Suppressor macrophage treated with lipopolysaccharide for 1 hour (primary cell): Measurements from ENCODE around the gene SGTA.
"Not testable (repeated sequence)": the region's sequence is repeated elsewhere in the genome, so short reads cannot be mapped to it uniquely, and the experiment has no call there.

ENCODE experiments used
- DNase-seq, 3 donors: peaks; one replicate each; pipeline ENCODE4 v3.0.0-alpha.2; 2020 to 2022

SGTA gene

DNA sequence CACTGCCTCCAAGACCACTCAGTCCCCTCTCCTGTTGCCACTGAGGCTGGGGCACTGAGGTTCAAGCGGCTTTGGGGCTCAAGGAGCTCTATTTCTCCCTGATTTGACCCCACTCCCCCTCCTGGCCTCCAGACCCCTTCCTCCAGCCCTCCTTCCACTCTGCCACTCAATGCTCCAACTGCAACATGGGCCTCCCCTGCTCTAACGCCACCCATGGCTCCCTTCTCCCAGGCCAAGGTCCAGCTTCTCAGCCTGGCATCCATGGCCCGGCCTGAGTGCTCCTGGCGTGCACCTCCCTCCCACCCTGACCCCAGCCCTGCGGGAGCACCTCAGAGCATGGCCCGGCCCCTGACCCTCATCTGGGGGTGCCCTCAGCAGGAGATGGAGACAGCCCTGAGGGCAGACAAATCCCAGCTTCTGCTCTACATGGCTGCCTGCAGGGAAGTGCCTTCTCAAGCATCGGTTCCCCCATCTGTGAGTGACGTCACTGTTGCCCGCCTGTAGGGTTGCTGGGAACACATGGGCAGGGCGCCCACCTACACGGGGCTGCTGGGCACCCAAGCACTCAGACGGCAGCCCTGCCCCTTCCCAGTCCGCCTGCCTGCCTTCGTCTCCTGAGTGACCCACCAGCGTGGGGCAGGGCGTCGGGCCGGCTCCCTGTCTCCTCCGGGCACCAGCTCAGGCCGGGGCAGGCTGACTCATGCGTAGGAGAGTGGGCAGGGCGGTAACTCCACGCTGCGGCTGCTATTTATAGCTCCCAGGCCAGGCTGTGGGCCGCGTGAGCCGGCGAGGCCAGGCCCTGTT is 60.3 kb downstream of the SGTA start:
- peak; percentile 73 to 85 (median 79) for DNase-seq

DNA sequence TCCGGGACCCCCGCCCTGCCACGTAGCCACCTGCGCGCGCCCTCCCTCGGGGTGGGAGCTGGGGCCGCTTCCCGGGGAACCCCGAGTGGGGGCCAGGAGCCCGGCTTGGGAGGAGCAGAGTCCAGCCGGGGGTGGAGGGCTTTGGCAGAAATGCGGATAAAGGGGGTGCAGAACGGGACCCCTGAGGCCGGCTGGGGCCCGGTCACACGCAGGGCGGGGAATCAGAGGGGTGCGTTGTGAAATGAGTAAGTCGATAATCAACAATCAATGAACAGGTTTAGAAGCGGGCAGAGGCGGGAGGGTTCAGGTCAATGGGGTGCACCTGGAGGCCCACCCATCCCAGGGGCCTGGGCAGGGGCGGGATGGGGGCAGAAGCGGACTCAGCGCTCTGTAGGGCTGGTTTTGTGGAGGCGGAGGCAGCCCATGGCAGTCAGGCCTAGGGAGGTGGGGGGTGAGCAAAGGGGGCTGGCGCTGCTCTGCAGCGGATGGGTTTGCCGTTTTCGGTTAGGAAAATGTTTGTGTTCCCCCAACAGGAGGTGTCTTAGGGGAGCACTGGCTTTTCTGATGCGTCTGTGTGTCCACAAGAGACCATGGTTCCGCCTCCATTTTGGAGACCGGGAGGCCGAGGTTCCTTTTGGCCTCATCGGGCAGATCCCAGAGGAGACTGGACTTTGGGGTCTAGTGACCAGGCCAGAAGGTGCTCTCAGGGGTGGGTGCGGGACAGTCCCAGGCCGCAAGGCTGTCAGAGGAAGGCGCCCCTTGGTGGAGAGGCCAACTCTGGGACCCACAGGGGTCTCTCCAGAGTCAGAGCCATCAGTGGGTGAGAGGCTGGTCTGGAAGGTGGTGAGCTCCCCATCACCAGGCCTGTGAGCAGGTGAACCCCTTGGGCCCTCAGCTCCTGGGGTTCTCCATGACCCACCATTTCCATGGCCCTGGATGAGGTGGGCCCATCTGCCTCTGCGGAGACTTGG is 61.2 kb downstream of the SGTA start:
- DNase-seq: no peak

DNA sequence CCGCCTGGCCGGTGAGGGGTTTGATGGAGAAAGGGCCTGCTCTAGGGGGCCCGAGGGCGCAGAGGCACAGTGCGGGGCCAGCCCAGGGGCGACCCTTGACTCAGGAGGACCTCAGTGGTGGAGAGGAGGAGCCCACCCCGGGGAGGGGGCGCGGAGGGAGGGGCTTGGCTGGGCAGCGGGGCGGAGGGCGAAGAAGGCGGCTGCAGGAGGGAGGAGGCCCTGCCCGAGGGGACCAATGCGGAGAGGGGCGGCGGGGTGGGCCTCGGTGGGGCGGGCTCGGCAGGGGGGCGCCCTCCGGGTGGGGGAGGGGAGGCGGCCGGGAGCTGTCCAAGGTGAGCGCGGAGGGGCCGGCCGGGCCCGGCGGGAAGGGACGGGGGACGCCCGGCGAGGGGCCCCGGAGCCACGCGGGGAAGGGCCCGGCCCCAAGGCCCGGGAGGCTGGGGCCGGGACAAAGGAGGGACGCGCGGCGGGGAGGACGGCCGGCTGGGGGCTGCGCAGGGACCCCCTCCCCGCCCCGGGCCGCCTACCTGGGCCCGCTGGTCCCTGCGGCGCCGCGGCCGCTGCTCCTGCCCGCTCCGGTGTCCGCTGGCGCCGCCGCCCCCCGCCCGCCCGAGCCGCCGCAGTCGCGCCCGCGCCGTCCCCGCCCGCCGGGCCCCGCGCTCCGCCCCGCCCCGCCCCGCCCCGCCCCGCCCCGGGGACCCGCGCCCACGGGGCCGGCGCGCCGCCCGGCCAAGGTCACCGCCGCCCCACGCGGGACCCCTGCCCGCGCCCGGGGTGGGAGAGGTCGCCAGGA is 62.1 kb downstream of the SGTA start, which contains the start of gene DIRAS1:
DIRAS1 (minus strand) TSS at position 596 of the 793 bp plus-strand sequence. CDS start 3,566 bp downstream, outside the sequence.
- peak in 1 of 3 donors; percentile 38 for DNase-seq

DNA sequence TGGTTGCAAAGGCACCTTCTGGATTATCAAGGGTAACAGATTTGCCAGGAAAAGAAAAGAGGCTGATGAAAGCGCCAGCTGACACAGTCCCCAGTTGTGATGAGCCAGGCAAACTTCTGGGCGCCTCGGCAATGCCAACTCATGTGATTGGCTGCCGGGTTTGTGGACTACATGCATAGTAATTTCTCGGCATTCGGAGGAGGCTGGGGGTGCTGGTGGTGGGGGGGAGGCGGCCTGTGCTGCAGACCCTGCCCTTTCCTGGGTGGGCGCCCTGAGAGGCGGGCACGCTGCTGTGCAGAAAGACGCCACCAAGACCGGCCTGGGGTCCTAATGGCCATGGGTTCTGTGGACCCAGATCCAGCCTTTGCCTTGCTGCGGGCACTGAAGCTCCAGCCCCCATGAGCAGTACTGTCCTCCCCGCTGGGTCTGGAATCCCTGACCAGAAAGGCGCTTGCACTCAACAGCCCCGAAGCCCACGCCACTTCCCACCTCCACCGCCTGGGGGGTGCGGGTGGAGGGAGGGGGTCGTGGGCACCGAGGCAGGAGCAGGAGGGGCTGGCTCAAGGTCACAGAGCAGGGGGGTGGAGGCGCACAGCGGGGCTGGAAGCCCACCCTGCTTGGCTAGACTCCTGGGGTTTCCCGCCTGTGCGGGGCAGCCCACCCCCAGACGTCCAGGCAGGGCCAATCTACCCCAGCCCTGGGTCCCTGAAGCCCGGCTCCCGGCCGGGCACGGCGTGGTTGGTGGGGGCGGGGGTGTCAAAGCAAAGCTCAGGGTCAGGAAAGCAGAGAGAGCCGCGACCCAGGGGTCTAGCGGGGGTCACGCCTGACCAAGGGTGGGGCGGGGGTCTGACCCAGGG is 62.9 kb downstream of the SGTA start:
- peak; percentile 32 to 47 (median 42) for DNase-seq

DNA sequence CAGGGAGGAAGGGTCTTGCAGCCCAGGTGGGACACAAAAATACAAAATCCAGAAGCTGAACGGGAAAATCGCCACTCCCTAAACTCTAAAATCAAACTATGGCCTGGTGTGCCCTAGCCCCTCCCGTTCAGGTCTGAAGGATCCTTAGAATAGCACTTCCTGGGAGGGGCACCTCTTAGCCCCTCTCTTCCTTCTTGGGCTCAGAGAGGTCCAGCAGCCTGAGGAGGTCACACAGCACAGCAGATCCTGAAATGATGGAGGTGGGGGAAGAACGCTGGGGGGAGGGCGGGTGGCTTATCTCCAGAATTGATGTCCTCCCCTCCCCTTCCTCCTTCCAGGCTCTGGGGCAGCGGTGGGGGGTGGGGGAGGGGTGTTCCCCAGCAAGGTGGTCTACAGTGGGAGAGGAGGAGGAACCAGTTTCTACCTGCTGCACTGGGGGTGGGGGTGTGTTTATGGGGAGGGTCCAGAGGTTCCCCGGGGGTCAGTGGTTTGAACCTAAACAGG is 63.8 kb downstream of the SGTA start:
- no peak for DNase-seq

DNA sequence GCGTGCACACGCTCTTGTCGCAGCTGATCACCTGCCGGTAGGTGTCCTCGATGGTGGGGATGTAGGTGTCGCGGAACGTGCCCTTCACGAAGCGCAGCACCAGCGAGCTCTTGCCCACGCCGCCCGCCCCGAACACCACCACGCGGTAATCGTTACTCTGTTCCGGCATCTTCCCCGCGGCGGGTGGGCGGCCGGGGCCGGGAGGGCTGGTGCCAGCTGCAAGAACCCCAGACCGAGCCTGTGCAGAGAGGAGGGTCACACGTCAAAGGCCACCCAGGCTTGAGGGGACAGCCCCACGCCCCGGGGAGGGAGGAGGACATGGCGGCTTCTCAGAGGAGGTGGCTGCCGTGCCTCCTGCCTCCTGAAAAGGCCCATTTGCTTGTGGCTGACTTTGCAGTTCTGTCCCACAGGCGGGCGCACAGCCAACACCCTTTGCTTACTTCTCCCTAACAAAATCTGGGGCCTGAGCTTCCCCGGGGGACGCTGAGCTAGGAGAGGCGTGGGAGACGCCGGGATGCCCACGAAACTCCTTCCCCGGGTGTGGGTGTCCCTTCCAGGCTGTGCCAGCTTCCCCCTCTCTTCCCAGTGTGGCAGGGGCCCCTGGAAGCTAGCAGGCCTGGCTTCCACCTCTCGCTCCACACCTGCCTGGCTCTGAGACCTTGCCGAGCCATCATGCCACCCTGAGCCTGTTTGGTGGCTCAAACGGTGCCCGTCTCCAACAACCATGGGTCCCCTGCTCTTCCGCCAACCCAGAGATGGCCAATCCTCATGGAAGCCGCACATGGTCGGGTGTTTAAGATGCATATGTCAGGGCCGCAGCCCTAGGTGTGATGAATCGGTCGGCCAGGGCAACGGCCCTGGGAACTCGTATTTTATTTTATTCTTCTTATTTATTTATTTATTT is 65.2 kb downstream of the SGTA start:
- DNase-seq: no peak

DNA sequence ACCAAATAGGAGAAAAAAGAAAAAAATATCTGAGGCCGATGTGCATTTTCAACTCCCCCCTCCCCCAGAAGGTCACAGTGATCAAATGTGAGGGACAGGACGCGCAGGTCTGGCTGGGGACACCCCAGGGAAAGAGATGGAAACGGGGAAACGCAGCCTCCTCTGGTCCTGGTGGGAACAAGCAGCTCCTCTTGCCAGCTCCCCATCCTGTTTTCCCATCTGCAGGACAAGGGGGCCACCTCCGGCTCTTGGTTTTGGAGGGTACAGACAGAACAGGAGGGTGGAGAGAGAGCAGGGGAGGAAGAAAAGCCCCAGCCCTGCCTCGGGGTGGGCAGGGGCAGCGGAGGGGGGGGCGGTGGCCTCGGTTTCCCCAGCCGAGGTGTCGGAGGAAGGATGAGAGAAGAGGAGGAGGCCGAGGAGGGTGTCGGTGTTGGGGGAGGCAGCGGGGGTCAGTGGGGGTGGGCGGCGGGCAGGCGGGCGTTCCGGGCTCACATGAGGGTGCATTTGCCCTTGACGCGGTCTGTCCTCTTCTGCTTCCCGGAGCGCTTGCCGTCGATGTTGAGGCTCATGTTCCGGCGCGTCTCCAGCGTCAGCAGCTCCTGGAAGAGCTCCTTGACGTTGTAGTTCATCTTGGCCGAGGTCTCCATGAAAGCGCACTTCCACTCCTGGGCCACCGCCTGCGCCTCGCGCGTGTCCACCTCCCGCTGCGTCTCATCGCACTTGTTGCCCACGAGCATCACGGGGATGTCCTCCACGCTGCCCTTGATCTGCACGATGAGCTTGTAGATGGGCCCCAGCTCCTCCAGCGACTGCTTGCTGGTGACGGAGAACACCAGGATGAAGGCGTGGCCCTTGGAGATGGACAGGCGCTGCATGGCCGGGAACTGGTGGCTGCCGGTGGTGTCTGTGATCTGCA is 66.1 kb downstream of the SGTA start:
- DNase-seq: no peak

DNA sequence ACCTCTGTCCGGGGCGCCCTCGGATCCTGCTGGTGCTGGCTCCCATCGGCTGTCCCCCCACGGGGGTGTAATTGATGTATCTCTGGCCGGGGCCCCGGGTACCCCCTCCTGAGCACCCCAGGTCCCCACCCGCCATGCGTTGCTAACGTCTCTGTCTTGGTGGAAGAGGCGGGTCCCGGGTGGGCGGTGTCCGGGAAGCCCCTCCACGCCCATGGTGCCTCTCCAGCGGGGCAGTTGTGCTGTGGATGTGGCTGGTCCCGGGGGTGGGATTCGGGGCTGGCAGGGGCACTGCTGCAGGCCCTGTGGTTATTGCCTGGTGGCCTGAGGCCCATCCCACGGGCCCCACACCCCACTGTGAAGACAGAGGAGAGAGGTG is 66.8 kb downstream of the SGTA start:
- DNase-seq: no peak

DNA sequence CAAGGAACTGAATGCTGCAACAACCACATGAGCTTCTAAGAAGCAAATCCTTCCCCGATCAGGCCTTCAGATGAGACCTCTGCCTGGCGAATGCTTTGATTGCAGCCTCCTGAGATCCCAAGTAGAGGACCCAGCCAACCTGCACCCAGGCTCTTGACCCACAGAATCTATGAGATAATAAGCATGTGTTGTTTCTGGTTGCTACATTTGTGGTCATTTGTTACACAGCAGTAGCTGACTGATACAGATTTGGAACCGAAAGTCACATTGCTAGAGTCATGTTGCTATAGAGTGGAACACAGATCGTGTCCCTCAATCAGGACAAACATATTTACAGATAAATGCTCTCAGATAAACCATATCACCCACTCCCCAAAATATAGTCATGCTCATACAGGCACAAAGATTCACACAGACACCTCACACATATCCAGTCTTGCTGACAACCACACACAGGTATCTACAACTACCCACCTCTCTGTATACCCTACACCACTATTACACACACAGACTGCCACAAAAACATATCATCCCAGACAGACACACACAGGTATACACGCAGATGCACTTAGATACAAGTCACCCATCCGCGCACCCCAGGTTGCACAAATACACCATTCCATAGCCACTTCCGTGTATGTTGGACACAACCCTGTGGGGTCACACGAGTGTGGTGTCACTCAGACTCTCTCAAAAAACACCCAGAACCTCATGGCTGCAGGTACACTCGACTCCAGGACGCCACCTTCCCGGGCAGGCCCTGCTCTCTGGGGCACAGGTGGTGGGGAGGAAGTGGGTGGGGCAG is 67.4 kb downstream of the SGTA start:
- DNase-seq: no peak

DNA sequence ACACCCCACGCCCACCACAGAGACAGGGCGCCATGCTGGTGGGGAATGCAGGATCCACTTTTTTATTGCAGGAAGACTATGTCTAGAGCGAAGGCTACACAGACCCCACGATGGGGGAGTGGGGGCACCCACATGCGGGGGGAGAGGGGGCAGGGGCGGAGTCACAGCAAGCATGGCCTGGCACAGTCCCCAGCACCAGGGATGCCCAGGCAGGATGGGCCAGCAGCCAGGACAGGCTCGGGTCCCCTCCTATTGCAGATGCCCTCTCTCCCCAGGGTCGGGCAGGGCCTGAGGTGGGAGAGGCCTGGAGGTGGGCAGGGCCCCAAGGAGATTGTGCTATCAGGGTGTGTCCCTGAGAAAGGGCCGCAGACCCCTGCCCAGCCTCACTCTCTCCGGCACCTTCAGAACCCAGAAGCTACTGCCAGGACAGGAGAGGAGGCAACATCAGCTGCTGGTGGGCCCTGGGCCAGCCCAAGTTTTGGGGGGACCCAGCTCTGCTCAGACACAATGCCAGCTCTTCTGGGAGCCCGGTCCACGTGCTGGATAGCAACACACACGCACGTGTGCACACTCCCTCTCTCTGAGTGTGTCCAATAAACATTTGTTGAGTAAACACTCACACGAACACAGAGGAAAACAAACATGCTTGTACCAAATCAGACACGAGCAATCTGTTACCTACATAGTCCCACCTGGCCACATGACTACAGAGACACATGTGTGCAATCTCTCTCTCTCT is 68.4 kb downstream of the SGTA start:
- no peak for DNase-seq

DNA sequence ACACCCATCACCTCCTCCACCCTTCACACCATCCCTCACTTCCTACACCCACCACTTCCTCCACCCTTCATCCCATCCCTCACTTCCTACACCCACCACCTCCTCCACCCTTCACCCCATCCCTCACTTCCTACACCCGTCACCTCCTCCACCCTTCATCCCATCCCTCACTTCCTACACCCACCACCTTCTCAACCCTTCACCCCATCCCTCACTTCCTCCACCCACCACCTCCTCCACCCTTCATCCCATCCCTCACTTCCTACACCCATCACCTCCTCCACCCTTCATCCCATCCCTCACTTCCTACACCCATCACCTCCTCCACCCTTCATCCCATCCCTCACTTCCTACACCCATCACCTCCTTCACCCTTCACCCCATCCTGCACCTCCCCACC is 69.0 kb downstream of the SGTA start:
- DNase-seq: not testable (repeated sequence)

DNA sequence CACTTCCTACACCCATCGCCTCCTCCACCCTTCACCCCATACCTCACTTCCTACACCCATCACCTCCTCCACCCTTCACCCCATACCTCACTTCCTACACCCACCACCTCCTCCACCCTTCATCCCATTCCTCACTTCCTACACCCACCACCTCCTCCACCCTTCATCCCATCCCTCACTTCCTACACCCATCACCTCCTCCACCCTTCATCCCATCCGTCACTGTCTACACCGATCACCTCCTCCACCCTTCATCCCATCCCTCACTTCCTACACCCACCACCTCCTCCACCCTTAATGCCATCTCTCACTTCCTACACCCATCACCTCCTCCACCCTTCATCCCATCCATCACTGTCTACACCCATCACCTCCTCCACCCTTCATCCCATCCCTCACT is 69.9 kb downstream of the SGTA start:
- not testable (repeated sequence) for DNase-seq

DNA sequence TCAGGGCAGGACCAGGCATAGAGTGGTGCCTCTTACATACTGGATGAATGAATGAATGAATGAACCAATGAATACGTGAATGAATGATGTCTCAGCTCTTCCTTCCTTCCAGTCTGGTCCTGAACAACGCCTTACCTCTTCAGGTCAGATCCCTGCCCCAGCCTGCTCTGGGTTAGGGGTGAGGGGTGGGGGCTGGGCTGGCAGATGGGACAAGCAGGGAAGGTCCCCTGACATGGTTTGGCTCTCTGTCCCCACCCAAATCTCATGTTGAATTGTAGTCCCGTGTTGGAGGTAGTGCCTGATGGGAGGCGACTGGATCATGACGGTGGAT is 71.2 kb downstream of the SGTA start:
- DNase-seq: no peak

DNA sequence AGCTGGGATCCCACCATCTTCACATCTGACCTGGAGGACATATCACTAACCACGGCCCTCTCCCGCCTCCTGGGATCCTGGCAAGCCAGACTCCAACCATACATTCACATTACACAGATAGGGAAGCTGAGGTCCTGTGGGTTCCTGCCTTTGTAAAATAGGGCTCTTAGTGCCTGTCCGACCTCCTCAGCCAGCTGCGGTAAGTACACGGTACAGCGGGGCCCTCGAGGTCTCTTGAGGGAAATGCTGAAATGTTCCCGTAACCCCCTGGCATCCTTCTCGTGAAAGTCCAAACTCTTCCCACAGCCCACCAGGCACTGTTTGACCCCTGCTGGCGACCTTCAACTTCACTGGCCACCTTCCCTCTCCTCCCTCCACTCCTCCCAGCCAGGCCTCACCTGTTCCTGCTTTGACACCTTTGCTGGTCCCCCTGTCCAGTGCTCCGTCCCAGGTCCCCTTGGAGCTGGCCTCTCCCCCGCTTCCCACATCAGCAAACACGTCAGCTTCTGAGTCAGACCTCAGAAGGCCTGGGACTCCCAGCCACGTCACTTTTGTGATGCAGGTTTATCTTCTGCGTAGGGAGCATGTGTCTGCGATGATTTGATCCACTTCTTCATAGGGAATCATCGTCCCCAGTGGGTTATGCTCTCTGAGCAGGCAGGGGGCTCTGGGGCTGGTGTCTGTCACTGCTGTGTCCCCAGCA is 71.8 kb downstream of the SGTA start:
- DNase-seq: peak; percentile 45 to 75 (median 75)

DNA sequence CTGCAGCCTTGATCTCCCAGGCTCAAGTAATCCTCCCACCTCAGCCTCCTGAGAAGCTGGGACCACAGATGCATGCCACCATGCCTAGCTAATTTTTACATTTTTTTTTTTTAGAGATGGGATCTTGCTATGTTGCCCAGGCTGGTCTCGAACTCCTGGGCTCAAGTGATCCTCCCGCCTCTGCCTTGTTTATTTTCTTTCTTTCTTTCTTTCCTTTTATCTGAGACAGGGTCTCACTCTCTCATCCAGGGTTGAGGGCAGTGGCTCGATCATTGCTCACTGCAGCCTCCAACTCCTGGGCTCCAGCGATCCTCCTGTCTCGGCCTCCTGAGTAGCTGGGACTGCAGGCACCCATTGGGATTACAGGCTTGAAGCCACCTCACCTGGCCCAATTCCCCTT is 76.8 kb downstream of the SGTA start:
- no peak for DNase-seq
